Measurements from ENCODE around the gene PHLPP1.

PHLPP1 gene

DNA sequence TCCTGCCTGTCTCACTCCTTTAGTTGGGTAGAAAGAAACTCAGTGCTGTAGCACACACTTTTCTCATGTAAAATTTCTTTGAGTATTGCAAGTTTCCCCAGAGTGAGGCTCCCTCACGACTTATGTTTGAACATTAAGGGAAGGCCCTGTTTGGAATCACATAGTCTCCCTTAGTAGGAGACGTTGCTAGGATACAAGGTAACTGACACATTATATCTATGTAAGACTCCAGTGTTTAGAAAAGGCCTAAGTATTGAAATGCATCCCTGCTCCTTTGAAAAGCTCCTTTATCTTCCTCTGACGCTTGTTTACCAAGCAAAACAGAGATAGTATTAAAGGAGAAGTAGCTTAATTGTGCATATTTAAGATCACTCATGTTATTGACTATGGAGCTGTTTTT, 248.2 kb downstream of the PHLPP1 start:
- Histone ChIP-seq H3K14ac (ENCODE audit: low read length in 2 of 2) (no peak overlapping the region), H2BK120ac (ENCODE audit: low read depth, low read length) (no peak overlapping the region), H3K4ac (ENCODE audit: low read depth in 1 of 2, low read length in 2 of 2) (no peak overlapping the region), H4K8ac (ENCODE audit: low read length) (no peak overlapping the region), H3K36me3 (ENCODE audit: control insufficient read depth in 1 of 2, insufficient read depth in 2 of 2, low read depth in 1 of 2, low read length in 2 of 2) (peaks cover 0 to 20% of the 10 kb centered on the region in 2 experiments), H2AFZ (ENCODE audit: low read depth, low read length) (no peak overlapping the region), H2BK15ac (ENCODE audit: low read depth, poor library complexity, severe bottlenecking) (no peak overlapping the region), H2AK5ac (ENCODE audit: low read length, severe bottlenecking) (no peak overlapping the region), H3K9me3 (ENCODE audit: control insufficient read depth, low read length) (no peaks in the 10 kb centered on the region), H2BK5ac (ENCODE audit: low read depth, low read length, poor library complexity, severe bottlenecking) (no peak overlapping the region), H3K4me2 (ENCODE audit: low read length, poor library complexity, severe bottlenecking) (no peak overlapping the region), H3K4me3 (ENCODE audit: insufficient read depth in 1 of 2, low read depth in 1 of 2, low read length in 2 of 2) (no peak overlapping the region), H3K23ac (ENCODE audit: low read length in 2 of 2) (no peak overlapping the region), H3K18ac (ENCODE audit: low read depth in 1 of 2, low read length in 2 of 2) (no peak overlapping the region), H4K91ac (ENCODE audit: low read length) (no peak overlapping the region), H3K4me1 (ENCODE audit: control insufficient read depth, insufficient read depth, low read depth, low read length) (no peaks in the 10 kb centered on the region), H3K27ac (ENCODE audit: low read length, poor library complexity, severe bottlenecking) (no peak overlapping the region), H2BK12ac (ENCODE audit: low read length in 2 of 2) (no peak overlapping the region), H3K27me3 (ENCODE audit: control insufficient read depth in 1 of 2, insufficient read depth in 1 of 2, low read length in 2 of 2) (no peaks in the 10 kb centered on the region), H3K79me1 (replicated peaks; ENCODE audit: low read length, poor library complexity, severe bottlenecking) (no peaks in the 10 kb centered on the region), H3K9ac (ENCODE audit: low read length) (no peak overlapping the region)
- peak; percentile 14 for DNase-seq
- WGBS, result 100% methylated on average over 1 of the region's 3 CpGs

DNA sequence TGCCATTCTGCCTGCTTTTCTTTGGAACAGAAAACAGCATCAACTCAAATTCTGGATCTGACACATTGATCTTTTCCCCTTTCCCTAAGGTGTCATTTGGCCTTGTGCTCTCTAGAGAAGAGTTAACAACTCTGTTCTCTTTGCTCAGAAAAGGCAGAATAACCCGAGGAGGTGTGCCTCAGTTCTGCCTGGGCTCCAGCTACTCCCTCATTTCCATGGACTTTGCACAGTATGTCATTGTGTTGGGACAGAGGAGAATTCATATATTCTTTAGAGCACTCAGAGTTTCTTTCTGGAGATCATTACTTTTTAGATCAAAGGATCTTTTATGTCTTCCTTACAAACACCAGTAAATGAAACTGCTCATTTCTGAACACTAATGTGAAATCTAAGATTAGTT, 249.1 kb downstream of the PHLPP1 start:
- Histone ChIP-seq H3K9me3 (ENCODE audit: control insufficient read depth, low read length) (no peaks in the 10 kb centered on the region), H3K18ac (ENCODE audit: low read depth in 1 of 2, low read length in 2 of 2) (no peak overlapping the region), H3K4me2 (ENCODE audit: low read length, poor library complexity, severe bottlenecking) (no peak overlapping the region), H4K91ac (ENCODE audit: low read length) (no peak overlapping the region), H4K8ac (ENCODE audit: low read length) (no peak overlapping the region), H2BK120ac (ENCODE audit: low read depth, low read length) (no peak overlapping the region), H3K4me3 (ENCODE audit: insufficient read depth in 1 of 2, low read depth in 1 of 2, low read length in 2 of 2) (no peak overlapping the region), H2AK5ac (ENCODE audit: low read length, severe bottlenecking) (no peak overlapping the region), H3K14ac (ENCODE audit: low read length in 2 of 2) (no peak overlapping the region), H3K9ac (ENCODE audit: low read length) (no peak overlapping the region), H3K4ac (ENCODE audit: low read depth in 1 of 2, low read length in 2 of 2) (no peak overlapping the region), H3K36me3 (ENCODE audit: control insufficient read depth in 1 of 2, insufficient read depth in 2 of 2, low read depth in 1 of 2, low read length in 2 of 2) (peaks cover 0 to 16% of the 10 kb centered on the region in 2 experiments), H2AFZ (ENCODE audit: low read depth, low read length) (no peak overlapping the region), H3K4me1 (ENCODE audit: control insufficient read depth, insufficient read depth, low read depth, low read length) (no peaks in the 10 kb centered on the region), H3K27me3 (ENCODE audit: control insufficient read depth in 1 of 2, insufficient read depth in 1 of 2, low read length in 2 of 2) (no peaks in the 10 kb centered on the region), H2BK15ac (ENCODE audit: low read depth, poor library complexity, severe bottlenecking) (no peak overlapping the region), H2BK12ac (ENCODE audit: low read length in 2 of 2) (no peak overlapping the region), H3K23ac (ENCODE audit: low read length in 2 of 2) (no peak overlapping the region), H2BK5ac (ENCODE audit: low read depth, low read length, poor library complexity, severe bottlenecking) (no peak overlapping the region), H3K79me1 (replicated peaks; ENCODE audit: low read length, poor library complexity, severe bottlenecking) (no peaks in the 10 kb centered on the region), H3K27ac (ENCODE audit: low read length, poor library complexity, severe bottlenecking) (no peak overlapping the region)
- 100% methylated on average over 1 of the region's 1 CpG for WGBS
- no peak for DNase-seq

DNA sequence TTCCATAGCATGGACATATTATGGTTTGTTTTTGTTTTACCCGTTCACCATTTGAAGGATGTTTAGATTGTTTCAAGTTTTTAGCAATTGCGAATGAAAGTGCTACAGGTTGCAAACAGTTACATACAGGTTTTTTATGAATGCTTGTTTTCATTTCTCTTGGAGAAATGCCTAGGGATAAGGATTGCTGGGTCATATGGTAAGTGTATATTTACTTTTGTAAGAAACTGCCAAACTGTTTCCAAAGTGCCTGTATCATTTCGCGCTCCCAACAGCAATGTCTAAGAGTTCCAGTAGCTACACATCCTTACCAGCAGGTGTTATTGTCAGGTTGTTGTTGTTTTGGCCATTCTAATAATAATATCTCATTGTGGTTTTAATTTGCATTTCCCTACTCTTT, 251.7 kb downstream of the PHLPP1 start:
- Histone ChIP-seq H3K4ac (ENCODE audit: low read depth in 1 of 2, low read length in 2 of 2) (no peak overlapping the region), H3K27me3 (ENCODE audit: control insufficient read depth in 1 of 2, insufficient read depth in 1 of 2, low read length in 2 of 2) (no peaks in the 10 kb centered on the region), H3K27ac (ENCODE audit: low read length, poor library complexity, severe bottlenecking) (no peak overlapping the region), H2BK15ac (ENCODE audit: low read depth, poor library complexity, severe bottlenecking) (no peak overlapping the region), H2AFZ (ENCODE audit: low read depth, low read length) (no peak overlapping the region), H2BK5ac (ENCODE audit: low read depth, low read length, poor library complexity, severe bottlenecking) (no peak overlapping the region), H3K4me3 (ENCODE audit: insufficient read depth in 1 of 2, low read depth in 1 of 2, low read length in 2 of 2) (no peak overlapping the region), H3K4me2 (ENCODE audit: low read length, poor library complexity, severe bottlenecking) (no peak overlapping the region), H3K14ac (ENCODE audit: low read length in 2 of 2) (no peak overlapping the region), H3K23ac (ENCODE audit: low read length in 2 of 2) (no peak overlapping the region), H3K9me3 (ENCODE audit: control insufficient read depth, low read length) (no peaks in the 10 kb centered on the region), H2AK5ac (ENCODE audit: low read length, severe bottlenecking) (no peak overlapping the region), H2BK120ac (ENCODE audit: low read depth, low read length) (no peak overlapping the region), H3K79me1 (replicated peaks; ENCODE audit: low read length, poor library complexity, severe bottlenecking) (no peaks in the 10 kb centered on the region), H3K18ac (ENCODE audit: low read depth in 1 of 2, low read length in 2 of 2) (no peak overlapping the region), H4K91ac (ENCODE audit: low read length) (no peak overlapping the region), H3K4me1 (ENCODE audit: control insufficient read depth, insufficient read depth, low read depth, low read length) (no peaks in the 10 kb centered on the region), H3K36me3 (ENCODE audit: control insufficient read depth in 1 of 2, insufficient read depth in 2 of 2, low read depth in 1 of 2, low read length in 2 of 2) (peaks cover 3 to 16% of the 10 kb centered on the region in 2 experiments), H4K8ac (ENCODE audit: low read length) (no peak overlapping the region), H2BK12ac (ENCODE audit: low read length in 2 of 2) (no peak overlapping the region), H3K9ac (ENCODE audit: low read length) (no peak overlapping the region)
- DNase-seq, result no peak
- WGBS, result 71% methylated on average over 2 of the region's 4 CpGs

DNA sequence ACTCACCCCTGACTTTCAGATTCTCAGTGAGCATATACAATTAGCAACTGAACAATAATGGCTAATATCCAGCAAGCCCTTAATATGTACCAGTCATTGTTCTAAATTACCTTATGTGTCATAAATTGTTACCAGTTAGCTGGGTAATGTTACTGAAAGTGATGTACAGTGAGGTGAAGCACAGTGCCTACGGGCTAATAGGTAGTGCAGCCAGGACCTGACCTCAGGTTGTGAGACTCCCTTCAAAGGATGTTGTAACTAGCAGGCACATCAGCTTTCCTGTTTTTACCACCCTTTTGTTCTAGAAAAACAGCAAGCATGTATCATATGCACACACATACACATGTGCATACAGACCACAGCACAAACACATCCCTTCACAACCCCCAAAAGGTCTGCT, 258.3 kb downstream of the PHLPP1 start:
- Histone ChIP-seq H3K18ac (ENCODE audit: low read depth in 1 of 2, low read length in 2 of 2) (no peak overlapping the region), H4K8ac (ENCODE audit: low read length) (no peak overlapping the region), H4K91ac (ENCODE audit: low read length) (no peak overlapping the region), H3K14ac (ENCODE audit: low read length in 2 of 2) (no peak overlapping the region), H2BK5ac (ENCODE audit: low read depth, low read length, poor library complexity, severe bottlenecking) (no peak overlapping the region), H3K23ac (ENCODE audit: low read length in 2 of 2) (no peak overlapping the region), H2AK5ac (ENCODE audit: low read length, severe bottlenecking) (no peak overlapping the region), H3K9me3 (ENCODE audit: control insufficient read depth, low read length) (no peaks in the 10 kb centered on the region), H3K4ac (ENCODE audit: low read depth in 1 of 2, low read length in 2 of 2) (no peak overlapping the region), H2BK120ac (ENCODE audit: low read depth, low read length) (no peak overlapping the region), H3K36me3 (ENCODE audit: control insufficient read depth in 1 of 2, insufficient read depth in 2 of 2, low read depth in 1 of 2, low read length in 2 of 2) (peaks cover 21 to 26% of the 10 kb centered on the region in 2 experiments), H2AFZ (ENCODE audit: low read depth, low read length) (no peak overlapping the region), H3K4me2 (ENCODE audit: low read length, poor library complexity, severe bottlenecking) (no peak overlapping the region), H3K9ac (ENCODE audit: low read length) (no peak overlapping the region), H2BK12ac (ENCODE audit: low read length in 2 of 2) (no peak overlapping the region), H3K27me3 (ENCODE audit: control insufficient read depth in 1 of 2, insufficient read depth in 1 of 2, low read length in 2 of 2) (peaks cover 0 to 6% of the 10 kb centered on the region in 2 experiments), H3K27ac (ENCODE audit: low read length, poor library complexity, severe bottlenecking) (no peak overlapping the region), H3K79me1 (replicated peaks; ENCODE audit: low read length, poor library complexity, severe bottlenecking) (peaks cover 1% of the 10 kb centered on the region), H2BK15ac (ENCODE audit: low read depth, poor library complexity, severe bottlenecking) (no peak overlapping the region), H3K4me3 (ENCODE audit: insufficient read depth in 1 of 2, low read depth in 1 of 2, low read length in 2 of 2) (no peak overlapping the region), H3K4me1 (ENCODE audit: control insufficient read depth, insufficient read depth, low read depth, low read length) (peaks cover under 1% of the 10 kb centered on the region)
- WGBS, result 100% methylated on average over 1 of the region's 1 CpG
- DNase-seq, result no peak
